AG04450 (cell line): Measurements from ENCODE around the gene SPIRE1. TPM values are rescaled to one million over a fixed set of nuclear protein-coding genes. Genes with fewer than 3 reads are reported as not detected.
"Not testable (repeated sequence)": the region's sequence is repeated elsewhere in the genome, so short reads cannot be mapped to it uniquely, and the experiment has no call there.

Experiments
- CTCF ChIA-PET: fragments of 300-600, 350-600 bp; formaldehyde crosslinking; extraction: SDS; loops from one replicate; lab custom pipeline; 2022; ENCODE audit warnings: antibody characterized with exemption, inconsistent platforms; lab: Charles Lee
- POLR2A ChIA-PET: fragments of 350-600 bp; formaldehyde crosslinking; extraction: SDS; loops from one replicate; lab custom pipeline; 2021; ENCODE audit warnings: antibody characterized with exemption, inconsistent platforms; lab: Yijun Ruan, JAX
- DNase-seq: peaks from one replicate; pipeline ENCODE4 v3.0.0-alpha.2; 2011; ENCODE audit warnings: low read depth, low spot score
- H3K27ac ChIP-seq: one replicate; pipeline ENCODE4 v1.5.1; 2012; ENCODE audit warnings: low read depth, low read length, control low read depth
- H3K27me3 ChIP-seq: one replicate; pipeline ENCODE4 v1.6.0; 2012; ENCODE audit warnings: low read length; ENCODE audit not compliant: control insufficient read depth, insufficient read depth
- H3K4me3 ChIP-seq: 2 replicates; pipeline ENCODE4 v1.5.1; 2011; ENCODE audit warnings: mild to moderate bottlenecking, low read depth, low read length, control low read depth
- H3K9me3 ChIP-seq: 2 replicates; pipeline ENCODE4 v1.5.1; 2012; ENCODE audit warnings: low read length; ENCODE audit not compliant: control insufficient read depth, insufficient read depth
- polyA plus RNA-seq: library from polyadenylated mRNA; depleted of rRNA; stranded (reverse); fragments of >200 nt; gene quantifications from 2 replicates; pipeline ENCODE4 v1.2.3, GENCODE V29; 2011
- TF ChIP-seq, protein P1 (sequence below): IDR thresholded peaks from 2 replicates; pipeline ENCODE4 v1.5.1; 2011; ENCODE audit warnings: low read depth, low read length, control low read depth, inconsistent platforms

SPIRE1 gene
- polyA plus RNA-seq, 1 experiment: 22.2 TPM

DNA sequence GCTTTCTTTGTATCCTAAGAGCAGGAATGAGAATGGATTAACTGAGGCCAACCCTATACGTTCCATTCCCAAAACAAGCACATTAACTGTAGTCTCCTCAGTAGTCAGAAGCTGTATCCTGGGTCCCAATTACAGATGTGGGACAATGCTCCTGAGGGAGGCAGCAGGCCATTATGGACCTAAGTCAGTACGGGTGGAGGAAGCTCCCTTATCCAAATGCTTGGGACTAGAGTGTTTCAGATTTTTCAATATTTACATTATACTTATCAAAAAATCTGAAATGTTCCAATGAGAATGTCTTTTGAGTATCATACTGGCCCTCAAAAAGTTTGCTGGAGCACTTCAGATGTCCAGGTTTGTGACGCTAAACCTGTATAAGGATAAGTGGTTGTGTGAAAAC, 160.1 kb downstream of the SPIRE1 start:
- CTCF ChIA-PET: no interaction called here
- POLR2A ChIA-PET: no interaction called here
- no peaks in the 10 kb centered on the region for H3K9me3 ChIP-seq

DNA sequence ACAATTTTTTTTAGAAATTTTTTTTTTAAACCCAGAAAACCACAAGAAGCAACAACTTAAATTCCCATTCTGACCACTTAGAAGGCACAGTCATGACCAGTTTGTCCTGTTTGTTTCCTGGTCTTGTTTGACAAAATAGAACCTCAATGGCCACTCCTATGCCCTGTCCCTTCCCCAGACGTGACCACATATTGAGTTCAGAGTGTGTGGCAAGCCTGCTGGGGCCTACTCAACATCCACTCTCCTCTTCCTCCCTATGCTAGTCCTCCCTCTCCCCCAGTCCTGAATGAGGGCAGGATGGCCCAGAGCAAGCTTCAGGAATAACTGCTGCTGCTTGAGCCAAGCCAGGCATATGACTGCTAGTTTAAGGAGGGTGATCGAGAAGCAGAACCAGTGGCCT, 160.6 kb downstream of the SPIRE1 start:
- ChIA-PET POLR2A (no interaction called here), CTCF (no interaction called here)
- TF ChIP-seq, protein P1, sequence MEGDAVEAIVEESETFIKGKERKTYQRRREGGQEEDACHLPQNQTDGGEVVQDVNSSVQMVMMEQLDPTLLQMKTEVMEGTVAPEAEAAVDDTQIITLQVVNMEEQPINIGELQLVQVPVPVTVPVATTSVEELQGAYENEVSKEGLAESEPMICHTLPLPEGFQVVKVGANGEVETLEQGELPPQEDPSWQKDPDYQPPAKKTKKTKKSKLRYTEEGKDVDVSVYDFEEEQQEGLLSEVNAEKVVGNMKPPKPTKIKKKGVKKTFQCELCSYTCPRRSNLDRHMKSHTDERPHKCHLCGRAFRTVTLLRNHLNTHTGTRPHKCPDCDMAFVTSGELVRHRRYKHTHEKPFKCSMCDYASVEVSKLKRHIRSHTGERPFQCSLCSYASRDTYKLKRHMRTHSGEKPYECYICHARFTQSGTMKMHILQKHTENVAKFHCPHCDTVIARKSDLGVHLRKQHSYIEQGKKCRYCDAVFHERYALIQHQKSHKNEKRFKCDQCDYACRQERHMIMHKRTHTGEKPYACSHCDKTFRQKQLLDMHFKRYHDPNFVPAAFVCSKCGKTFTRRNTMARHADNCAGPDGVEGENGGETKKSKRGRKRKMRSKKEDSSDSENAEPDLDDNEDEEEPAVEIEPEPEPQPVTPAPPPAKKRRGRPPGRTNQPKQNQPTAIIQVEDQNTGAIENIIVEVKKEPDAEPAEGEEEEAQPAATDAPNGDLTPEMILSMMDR: no peak

More for the DNA sequence above, 160.1 kb downstream of the SPIRE1 start:
- H3K4me3 ChIP-seq: no peak overlapping the region
- H3K27ac ChIP-seq: no peak overlapping the region
- no peak for DNase-seq
- H3K27me3 ChIP-seq: no peaks in the 10 kb centered on the region
- TF ChIP-seq, protein P1: no peak

DNA sequence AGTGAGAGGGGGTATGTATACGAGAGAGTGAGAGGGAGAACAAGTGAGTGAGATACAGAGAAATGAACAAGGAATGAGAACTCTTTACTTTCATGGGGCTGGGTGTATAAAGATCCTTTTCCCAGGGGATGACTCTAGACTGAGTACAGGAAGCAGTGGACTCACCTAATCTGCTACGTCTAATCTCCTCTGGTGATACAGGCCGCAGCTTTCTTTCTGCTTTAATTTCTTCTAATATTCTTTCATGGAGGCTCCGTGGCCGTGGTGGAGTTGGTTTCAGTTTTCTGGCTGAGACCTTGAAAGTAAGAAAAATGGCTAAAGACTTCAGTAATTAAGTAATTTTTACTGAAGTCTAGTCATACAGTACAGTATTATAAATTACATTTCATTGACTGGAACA, 165.0 kb downstream of the SPIRE1 start:
- Histone ChIP-seq H3K27ac (no peak overlapping the region), H3K9me3 (no peaks in the 10 kb centered on the region; the same call in 1 of the 2 replicates), H3K27me3 (no peaks in the 10 kb centered on the region), H3K4me3 (no peak overlapping the region)
- TF ChIP-seq, protein P1: no peak
- ChIA-PET CTCF (interaction anchor here (0.5 kb wide), 1 partner anchor 142 kb away, joined by 3 read pairs; no protein-coding TSS in a partner anchor), POLR2A (no interaction called here)
- no peak for DNase-seq

More for the DNA sequence above, 160.6 kb downstream of the SPIRE1 start:
- DNase-seq: no peak
- Histone ChIP-seq H3K9me3 (no peaks in the 10 kb centered on the region), H3K4me3 (no peak overlapping the region), H3K27ac (no peak overlapping the region), H3K27me3 (no peaks in the 10 kb centered on the region)

DNA sequence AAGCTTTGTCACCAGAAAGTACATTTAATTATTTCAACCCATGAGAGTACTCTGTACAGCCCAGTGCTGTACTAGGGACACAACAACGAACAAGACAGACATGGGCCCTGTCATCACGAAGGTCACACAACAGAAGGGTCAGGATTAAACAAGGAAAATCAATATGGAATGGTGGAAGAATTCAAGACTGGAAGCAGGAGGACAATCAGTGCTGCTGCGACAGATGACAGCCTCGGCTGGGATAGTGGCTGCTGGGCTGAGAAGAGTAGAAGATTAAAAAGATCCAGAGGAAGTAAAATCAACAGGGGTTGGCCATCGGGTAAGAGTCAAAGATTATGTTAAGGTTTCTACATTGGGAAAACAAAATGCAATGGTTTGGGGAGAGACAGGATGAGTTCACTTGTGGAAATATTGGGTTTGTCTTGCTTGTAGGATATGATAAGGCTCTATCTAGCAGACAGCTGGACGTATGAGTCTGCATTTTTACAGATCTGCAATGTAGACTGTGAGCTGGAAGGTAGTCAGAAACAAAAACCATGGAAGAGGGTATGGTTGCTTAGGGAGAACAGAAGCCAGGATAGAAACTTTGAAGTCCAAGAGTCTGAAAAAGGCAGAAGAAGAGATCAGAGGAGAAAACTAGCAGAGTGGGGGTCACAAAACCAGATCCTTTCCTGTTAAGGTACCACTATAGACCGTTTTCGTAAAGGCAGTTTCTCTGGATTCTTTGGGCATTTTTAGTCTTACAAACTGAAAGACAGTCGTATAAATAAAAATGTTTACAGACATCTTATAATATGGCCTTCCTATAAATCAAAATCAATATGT, 166.1 kb downstream of the SPIRE1 start:
- no peak overlapping the region for H3K27ac ChIP-seq
- no peak overlapping the region for H3K4me3 ChIP-seq
- ChIA-PET POLR2A (no interaction called here), CTCF (no interaction called here)
- DNase-seq: no peak
- no peaks in the 10 kb centered on the region; the same call in 1 of the 2 replicates for H3K9me3 ChIP-seq
- H3K27me3 ChIP-seq: no peaks in the 10 kb centered on the region
- TF ChIP-seq, protein P1: no peak

DNA sequence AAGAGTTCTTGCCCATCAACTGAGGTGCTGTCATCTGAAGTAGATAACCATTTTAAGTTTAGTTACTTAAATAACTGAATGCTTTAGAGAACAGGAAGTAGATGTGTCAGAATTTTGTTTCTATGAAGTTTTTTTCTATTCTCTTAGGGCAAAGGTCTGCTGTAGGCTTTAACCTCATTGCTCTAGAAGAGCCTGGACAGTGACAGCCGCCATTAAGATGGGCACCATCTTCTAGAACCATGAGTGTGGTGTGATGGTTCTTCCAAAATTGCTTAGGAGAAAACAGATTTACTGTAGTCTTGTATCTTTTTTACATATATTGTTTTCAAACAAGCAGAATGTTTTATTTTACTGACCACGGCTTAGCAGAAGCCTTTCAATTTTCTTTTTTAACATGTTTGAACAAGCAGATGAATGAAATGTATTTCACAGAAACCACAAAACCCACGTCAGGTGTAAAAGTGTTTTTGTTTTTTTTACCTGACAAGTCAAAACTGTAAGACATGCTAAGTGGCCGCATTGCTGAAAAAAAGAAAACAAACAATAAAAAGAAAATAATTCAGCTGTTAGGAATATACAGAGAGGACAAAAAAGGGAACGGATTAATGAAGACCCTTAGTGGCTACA, 172.3 kb downstream of the SPIRE1 start:
- CTCF ChIA-PET: no interaction called here
- H3K4me3 ChIP-seq: no peak overlapping the region
- H3K27ac ChIP-seq: no peak overlapping the region
- H3K9me3 ChIP-seq: no peaks in the 10 kb centered on the region
- no peaks in the 10 kb centered on the region for H3K27me3 ChIP-seq
- POLR2A ChIA-PET: no interaction called here
- TF ChIP-seq, protein P1: no peak
- DNase-seq: no peak

DNA sequence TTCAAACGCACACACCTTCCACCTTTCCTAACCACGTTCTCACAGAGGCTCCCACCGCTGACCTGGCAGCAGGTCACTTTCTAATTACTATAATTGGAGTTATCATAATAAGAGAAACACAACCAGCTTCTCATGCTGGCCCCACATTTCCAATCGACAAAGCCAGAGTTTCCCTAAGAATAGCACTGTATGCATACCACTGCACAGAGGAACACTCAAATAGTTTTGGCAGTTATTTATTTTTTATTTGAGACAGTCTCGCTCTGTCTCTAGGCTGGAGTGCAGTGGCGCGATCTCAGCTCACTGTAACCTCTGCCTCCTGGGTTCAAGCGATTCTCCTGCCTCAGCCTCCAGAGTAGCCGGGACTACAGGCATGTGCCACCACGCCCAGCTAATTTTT, 176.0 kb downstream of the SPIRE1 start:
- H3K4me3 ChIP-seq, DNase-seq, H3K27me3 ChIP-seq, H3K27ac ChIP-seq, H3K9me3 ChIP-seq, CTCF ChIA-PET: not testable (repeated sequence)
- POLR2A ChIA-PET: interaction anchor here (0.6 kb wide), 1 partner anchor 126 kb away, joined by 8 read pairs; no protein-coding TSS in a partner anchor
